Measurements from ENCODE around the gene SECTM1.
"Not testable (repeated sequence)": the region's sequence is repeated elsewhere in the genome, so short reads cannot be mapped to it uniquely, and the experiment has no call there.

Gene SECTM1

DNA sequence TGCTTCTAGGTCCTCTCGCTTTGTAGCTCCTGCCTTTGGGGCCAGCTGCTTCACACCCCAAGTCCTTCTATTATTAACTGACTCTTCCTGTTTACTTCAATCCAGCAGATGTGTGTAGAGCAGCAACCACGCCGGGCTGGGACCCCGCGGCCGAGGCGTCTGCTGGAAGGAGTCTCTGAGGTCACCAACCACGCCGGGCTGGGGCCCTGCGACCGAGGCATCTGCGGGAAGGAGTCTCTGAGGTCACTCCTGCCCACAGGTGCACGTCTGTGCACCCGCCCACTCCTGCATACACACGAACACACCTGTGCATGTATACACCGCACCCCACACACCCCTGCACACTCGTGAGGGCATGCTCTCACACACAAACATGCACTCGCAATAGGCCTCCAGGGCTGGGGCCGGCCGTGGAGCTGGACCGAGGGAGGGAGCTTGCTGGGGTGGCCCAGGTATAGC, 17.7 kb upstream of the SECTM1 start:
- H3K27me3 ChIP-seq (ENCODE audit: control insufficient read depth, insufficient read depth, low read length), result peaks cover 8% of the 10 kb centered on the region
- no peaks in the 10 kb centered on the region for H3K9me3 ChIP-seq (replicated peaks; ENCODE audit: low read length)
- H3K4me1 ChIP-seq (ENCODE audit: control insufficient read depth, insufficient read depth, low read length), result no peaks in the 10 kb centered on the region
- H3K4me2 ChIP-seq (ENCODE audit: low read length), result no peak overlapping the region
- no peaks in the 10 kb centered on the region for H3K36me3 ChIP-seq (ENCODE audit: insufficient read depth, low read length)
- H3K4me3 ChIP-seq (ENCODE audit: low read length), result no peak overlapping the region
- no peak overlapping the region for H3K9ac ChIP-seq (ENCODE audit: low read depth, low read length)

GRCh38 chr17:82350182-82351030, 16.8 kb upstream of the SECTM1 start:
- Histone ChIP-seq H3K4me2 (ENCODE audit: low read length) (no peak overlapping the region), H3K9ac (ENCODE audit: low read depth, low read length) (no peak overlapping the region), H3K4me3 (ENCODE audit: low read length) (no peak overlapping the region), H3K27me3 (ENCODE audit: control insufficient read depth, insufficient read depth, low read length) (peaks cover 3% of the 10 kb centered on the region), H3K4me1 (ENCODE audit: control insufficient read depth, insufficient read depth, low read length) (no peaks in the 10 kb centered on the region), H3K36me3 (ENCODE audit: insufficient read depth, low read length) (no peaks in the 10 kb centered on the region), H3K9me3 (replicated peaks; ENCODE audit: low read length) (no peaks in the 10 kb centered on the region)

DNA sequence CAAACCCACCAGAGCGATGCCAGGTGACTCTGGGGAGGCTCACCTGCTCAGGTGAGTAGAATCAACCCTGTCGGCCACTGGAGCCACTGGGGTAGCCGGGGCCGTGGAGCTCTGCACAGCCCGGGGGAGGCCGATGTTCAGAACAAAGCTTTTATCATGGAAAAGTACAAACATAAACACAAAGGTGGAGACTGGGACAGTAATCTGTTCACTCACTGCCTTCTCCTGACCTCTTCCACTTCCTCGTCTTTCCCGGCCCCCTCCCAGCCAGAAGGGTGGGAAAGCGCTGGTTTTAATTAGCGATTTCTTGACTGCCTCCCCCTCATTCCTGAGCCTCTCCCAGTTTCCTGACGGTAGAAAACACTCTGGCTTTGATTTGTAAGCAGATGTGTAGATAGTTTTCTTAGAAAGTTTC, 15.7 kb upstream of the SECTM1 start:
- Histone ChIP-seq H3K9ac (ENCODE audit: low read depth, low read length) (no peak overlapping the region), H3K4me1 (ENCODE audit: control insufficient read depth, insufficient read depth, low read length) (no peaks in the 10 kb centered on the region), H3K27me3 (ENCODE audit: control insufficient read depth, insufficient read depth, low read length) (peaks cover 3% of the 10 kb centered on the region), H3K9me3 (replicated peaks; ENCODE audit: low read length) (no peaks in the 10 kb centered on the region), H3K4me3 (ENCODE audit: low read length) (no peak overlapping the region), H3K4me2 (ENCODE audit: low read length) (no peak overlapping the region), H3K36me3 (ENCODE audit: insufficient read depth, low read length) (no peaks in the 10 kb centered on the region)

DNA sequence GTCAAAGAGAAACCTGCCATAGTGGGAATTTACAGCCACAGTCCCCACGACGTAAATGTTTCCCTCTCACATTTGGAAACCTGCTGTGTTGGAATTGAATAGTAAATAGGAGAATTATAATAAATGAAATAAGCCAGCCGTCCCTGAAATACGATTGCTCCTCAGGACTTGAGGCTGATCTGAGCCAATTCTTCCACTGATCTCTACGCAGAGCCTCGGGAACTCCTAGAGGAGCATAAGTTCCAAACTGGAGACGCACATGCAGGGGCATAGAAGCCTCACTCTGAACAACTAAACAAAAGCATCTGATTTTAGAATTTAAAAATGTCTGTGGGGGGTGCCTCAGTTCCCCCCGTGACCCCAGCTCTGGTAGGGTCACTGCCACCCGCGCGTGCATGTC, 15.3 kb upstream of the SECTM1 start:
- Histone ChIP-seq H3K9me3 (replicated peaks; ENCODE audit: low read length) (no peaks in the 10 kb centered on the region), H3K27me3 (ENCODE audit: control insufficient read depth, insufficient read depth, low read length) (peaks cover 3% of the 10 kb centered on the region), H3K4me3 (ENCODE audit: low read length) (no peak overlapping the region), H3K9ac (ENCODE audit: low read depth, low read length) (no peak overlapping the region), H3K36me3 (ENCODE audit: insufficient read depth, low read length) (no peaks in the 10 kb centered on the region), H3K4me2 (ENCODE audit: low read length) (no peak overlapping the region), H3K4me1 (ENCODE audit: control insufficient read depth, insufficient read depth, low read length) (no peaks in the 10 kb centered on the region)

DNA sequence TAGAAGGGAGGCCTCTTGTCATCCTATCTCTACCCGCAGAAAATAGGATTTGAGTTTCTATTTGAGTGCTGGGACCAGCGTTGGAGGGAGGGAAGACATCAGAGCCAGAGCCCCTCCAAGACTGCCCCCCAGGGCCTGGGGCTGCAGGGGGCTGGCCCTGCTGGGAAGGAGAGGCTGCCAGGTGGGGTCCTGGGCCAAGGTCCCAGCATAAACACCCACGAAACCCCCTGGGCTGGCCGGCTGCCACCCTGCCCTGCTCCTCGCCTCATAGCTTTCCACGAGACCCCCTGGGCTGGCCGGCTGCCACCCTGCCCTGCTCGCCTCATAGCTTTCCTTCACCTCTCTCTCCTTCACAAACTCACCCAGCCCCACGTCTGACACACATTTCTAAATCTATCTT, 14.9 kb upstream of the SECTM1 start:
- no peaks in the 10 kb centered on the region for H3K36me3 ChIP-seq (ENCODE audit: insufficient read depth, low read length)
- H3K4me2 ChIP-seq (ENCODE audit: low read length), result no peak overlapping the region
- H3K9ac ChIP-seq (ENCODE audit: low read depth, low read length), result no peak overlapping the region
- H3K9me3 ChIP-seq (replicated peaks; ENCODE audit: low read length), result no peaks in the 10 kb centered on the region
- no peaks in the 10 kb centered on the region for H3K4me1 ChIP-seq (ENCODE audit: control insufficient read depth, insufficient read depth, low read length)
- H3K27me3 ChIP-seq (ENCODE audit: control insufficient read depth, insufficient read depth, low read length), result peaks cover 3% of the 10 kb centered on the region
- H3K4me3 ChIP-seq (ENCODE audit: low read length), result no peak overlapping the region

GRCh38 chr17:82347994-82348393, 14.4 kb upstream of the SECTM1 start:
- not testable (repeated sequence) for H3K9ac ChIP-seq (ENCODE audit: low read depth, low read length); H3K4me3 ChIP-seq (ENCODE audit: low read length); H3K9me3 ChIP-seq (replicated peaks; ENCODE audit: low read length); H3K36me3 ChIP-seq (ENCODE audit: insufficient read depth, low read length); H3K27me3 ChIP-seq (ENCODE audit: control insufficient read depth, insufficient read depth, low read length); H3K4me2 ChIP-seq (ENCODE audit: low read length); H3K4me1 ChIP-seq (ENCODE audit: control insufficient read depth, insufficient read depth, low read length)

DNA sequence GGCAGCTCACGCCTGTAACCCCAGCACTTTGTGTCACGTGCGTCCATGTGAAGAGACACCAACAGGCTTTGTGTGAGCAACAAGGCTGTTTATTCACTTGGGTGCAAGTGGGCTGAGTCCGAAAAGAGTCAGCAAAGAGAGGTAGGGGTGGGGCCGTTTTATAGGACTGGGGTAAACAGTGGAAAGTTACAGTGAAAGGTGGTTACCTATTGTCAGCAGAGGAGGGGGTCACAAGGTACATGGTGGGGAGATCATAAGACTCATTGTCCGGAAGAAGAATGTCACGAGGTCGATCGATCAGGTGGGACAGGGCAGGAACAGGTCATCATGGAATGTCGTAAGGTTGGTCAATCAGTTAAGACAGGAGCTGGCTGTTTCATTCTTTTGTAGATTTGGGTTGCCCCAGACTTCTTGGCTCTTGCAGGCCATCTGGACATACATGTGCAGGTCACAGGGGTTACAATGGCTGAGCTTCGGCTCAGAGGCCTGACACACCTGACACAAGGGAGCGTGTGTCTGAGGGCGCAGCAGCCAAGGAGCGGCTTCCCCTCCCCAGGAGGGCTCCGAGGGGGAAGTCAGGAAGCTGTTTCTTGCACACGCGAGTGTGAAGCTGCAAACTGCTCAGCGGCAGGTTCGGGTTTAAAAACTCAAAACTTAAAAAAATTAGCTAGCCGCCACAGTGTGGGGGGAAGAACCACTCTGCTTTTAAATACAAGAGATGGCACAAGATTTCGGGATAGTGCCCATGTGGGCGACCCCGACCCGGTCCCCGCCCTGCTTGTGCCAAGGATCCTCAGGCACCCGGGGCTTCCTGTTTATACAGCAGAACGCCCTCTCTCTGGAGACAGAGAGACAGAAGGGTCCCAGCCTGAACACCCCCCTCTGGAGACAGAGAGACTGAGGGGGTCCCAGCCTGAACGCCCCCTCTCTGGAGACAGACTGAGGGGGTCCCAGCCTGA, 13.1 kb upstream of the SECTM1 start:
- Histone ChIP-seq H3K36me3 (ENCODE audit: insufficient read depth, low read length) (no peaks in the 10 kb centered on the region), H3K27me3 (ENCODE audit: control insufficient read depth, insufficient read depth, low read length) (peaks cover 3% of the 10 kb centered on the region), H3K4me2 (ENCODE audit: low read length) (no peak overlapping the region), H3K4me1 (ENCODE audit: control insufficient read depth, insufficient read depth, low read length) (no peaks in the 10 kb centered on the region), H3K9ac (ENCODE audit: low read depth, low read length) (no peak overlapping the region), H3K4me3 (ENCODE audit: low read length) (no peak overlapping the region), H3K9me3 (replicated peaks; ENCODE audit: low read length) (no peaks in the 10 kb centered on the region)

GRCh38 chr17:82345151-82345976, 11.8 kb upstream of the SECTM1 start:
- no peaks in the 10 kb centered on the region for H3K9me3 ChIP-seq (replicated peaks; ENCODE audit: low read length)
- H3K9ac ChIP-seq (ENCODE audit: low read depth, low read length), result no peak overlapping the region

DNA sequence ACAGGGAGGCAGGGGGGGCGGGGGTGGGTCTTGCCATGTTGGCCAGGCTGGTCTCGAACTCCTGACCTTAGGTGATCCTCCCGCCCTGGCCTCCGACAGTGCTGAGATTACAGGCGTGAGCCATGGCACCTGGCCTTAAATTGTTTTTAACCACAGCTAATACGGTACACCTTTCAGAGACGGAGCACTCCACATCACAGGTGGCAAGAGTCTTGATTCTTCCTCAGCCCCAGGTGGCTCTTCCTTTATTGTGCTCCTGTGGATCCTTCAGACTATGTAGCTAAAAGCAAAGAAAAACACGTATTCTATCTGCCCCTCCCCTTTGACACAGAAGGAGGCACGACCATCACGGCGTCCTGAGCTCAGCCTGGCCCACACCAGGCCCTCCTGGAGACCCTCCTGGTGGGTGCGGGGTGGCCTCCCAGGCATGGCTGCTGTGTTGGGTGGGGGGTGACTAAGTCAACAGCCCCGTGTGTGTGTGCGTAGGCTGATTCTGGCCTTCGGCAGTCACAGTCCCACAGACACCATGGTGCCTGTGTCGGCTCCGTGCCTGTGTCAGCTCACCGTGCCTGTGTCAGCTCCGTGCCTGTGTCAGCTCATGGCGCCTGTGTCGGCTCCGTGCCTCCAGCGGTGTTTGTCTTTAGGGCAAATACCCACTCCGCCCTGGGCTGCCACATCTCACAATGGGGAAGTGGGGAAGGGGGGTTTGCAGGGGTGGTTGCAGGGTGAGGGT, 10.8 kb upstream of the SECTM1 start:
- H3K9ac ChIP-seq (ENCODE audit: low read depth, low read length), result no peak overlapping the region
- no peak overlapping the region for H3K4me2 ChIP-seq (ENCODE audit: low read length)
- no peak overlapping the region for H3K4me3 ChIP-seq (ENCODE audit: low read length)
- H3K36me3 ChIP-seq (ENCODE audit: insufficient read depth, low read length), result no peaks in the 10 kb centered on the region
- peaks cover 3% of the 10 kb centered on the region for H3K27me3 ChIP-seq (ENCODE audit: control insufficient read depth, insufficient read depth, low read length)
- H3K4me1 ChIP-seq (ENCODE audit: control insufficient read depth, insufficient read depth, low read length), result peaks cover 4% of the 10 kb centered on the region
- H3K9me3 ChIP-seq (replicated peaks; ENCODE audit: low read length), result no peaks in the 10 kb centered on the region

More at GRCh38 chr17:82345151-82345976, 11.8 kb upstream of the SECTM1 start:
- H3K4me1 ChIP-seq (ENCODE audit: control insufficient read depth, insufficient read depth, low read length), result no peaks in the 10 kb centered on the region
- H3K4me3 ChIP-seq (ENCODE audit: low read length), result no peak overlapping the region
- H3K36me3 ChIP-seq (ENCODE audit: insufficient read depth, low read length), result no peaks in the 10 kb centered on the region
- H3K27me3 ChIP-seq (ENCODE audit: control insufficient read depth, insufficient read depth, low read length), result peaks cover 3% of the 10 kb centered on the region
- no peak overlapping the region for H3K4me2 ChIP-seq (ENCODE audit: low read length)

- Histone ChIP-seq H3K27me3 (ENCODE audit: control insufficient read depth, insufficient read depth, low read length) (peaks cover under 1% of the 10 kb centered on the region), H3K4me1 (ENCODE audit: control insufficient read depth, insufficient read depth, low read length) (peaks cover 11% of the 10 kb centered on the region), H3K9me3 (replicated peaks; ENCODE audit: low read length) (no peaks in the 10 kb centered on the region), H3K4me3 (ENCODE audit: low read length) (no peak overlapping the region), H3K9ac (ENCODE audit: low read depth, low read length) (no peak overlapping the region), H3K36me3 (ENCODE audit: insufficient read depth, low read length) (no peaks in the 10 kb centered on the region), H3K4me2 (ENCODE audit: low read length) (no peak overlapping the region)
Observed at GRCh38 chr17:82343560-82343959, 10.0 kb upstream of the SECTM1 start.

All from skeletal muscle satellite cell (primary cell).